ENCODE data around the gene UBE2S. TPM values are rescaled to one million over a fixed set of nuclear protein-coding genes. Genes with fewer than 3 reads are reported as not detected.

The UBE2S gene
- total RNA-seq, 1 experiment from 2014 or later: 587 TPM

GRCh38 chr19:55355213-55355821, 52.3 kb downstream of the UBE2S start:
- POLR2A ChIA-PET (ENCODE audit: low non-redundant PET): no interaction called here

DNA sequence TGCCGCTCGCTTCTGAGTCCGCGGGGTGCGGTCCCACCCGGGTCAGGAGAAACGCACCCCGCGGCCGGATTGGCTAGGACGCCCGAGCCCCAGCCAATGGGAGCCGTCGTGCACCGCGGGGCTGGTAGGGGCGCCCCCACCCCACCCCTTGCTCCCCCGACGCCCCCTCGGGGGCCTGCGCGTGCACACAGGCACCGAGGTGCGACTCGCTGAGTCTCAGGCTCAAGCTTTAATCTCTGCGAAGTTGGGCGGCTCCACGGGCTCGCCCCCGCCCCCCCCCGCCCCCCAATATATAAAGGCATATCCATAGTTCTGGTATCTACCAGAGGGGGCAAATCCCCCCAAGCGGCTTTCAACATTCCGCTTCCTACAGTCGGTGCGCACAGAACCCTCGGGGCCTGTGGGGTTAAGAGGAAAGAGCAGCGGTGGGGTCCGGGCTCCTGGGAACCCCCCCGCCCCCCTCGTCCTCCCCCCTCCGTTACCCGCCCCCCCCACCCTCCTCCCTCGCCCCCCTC, 52.8 kb downstream of the UBE2S start, which contains the start of gene COX6B2:
Gene COX6B2, minus strand, starts transcription at position 22 of the 515 bp plus-strand sequence. CDS start 198 bp downstream, outside the sequence.
- DNase-seq (ENCODE audit: low spot score): no peak
- intact Hi-C loops (cut with micrococcal nuclease; ENCODE audit: unreplicated experiment): no loop called here
- BruUV-seq (replicated peaks): no TSS peak
- Histone ChIP-seq H3K9me3 (ENCODE audit: low read depth, low read length, poor library complexity, severe bottlenecking) (no peaks in the 10 kb centered on the region), H3K27me3 (replicated peaks; ENCODE audit: insufficient read depth, low read depth, low read length, poor library complexity) (peaks cover 32% of the 10 kb centered on the region), H3K36me3 (ENCODE audit: insufficient read depth, low read length, poor library complexity, severe bottlenecking) (no peaks in the 10 kb centered on the region), H3K4me3 (ENCODE audit: low read depth, low read length, poor library complexity, severe bottlenecking) (peak within 1 kb of the TSS; percentile 56), H3K4me1 (ENCODE audit: insufficient read depth, low read length, poor library complexity, severe bottlenecking) (peaks cover 6% of the 10 kb centered on the region), H3K27ac (ENCODE audit: low read depth, low read length, poor library complexity, severe bottlenecking) (no peak within 1 kb of the TSS)
- POLR2A ChIA-PET (ENCODE audit: low non-redundant PET): no interaction called here
- no peak for TF ChIP-seq EZH2 (IDR thresholded peaks at IDR 0.05; ENCODE audit: borderline replicate concordance, low read depth, low read length, poor library complexity, severe bottlenecking)
- TF ChIP-seq, protein P1, sequence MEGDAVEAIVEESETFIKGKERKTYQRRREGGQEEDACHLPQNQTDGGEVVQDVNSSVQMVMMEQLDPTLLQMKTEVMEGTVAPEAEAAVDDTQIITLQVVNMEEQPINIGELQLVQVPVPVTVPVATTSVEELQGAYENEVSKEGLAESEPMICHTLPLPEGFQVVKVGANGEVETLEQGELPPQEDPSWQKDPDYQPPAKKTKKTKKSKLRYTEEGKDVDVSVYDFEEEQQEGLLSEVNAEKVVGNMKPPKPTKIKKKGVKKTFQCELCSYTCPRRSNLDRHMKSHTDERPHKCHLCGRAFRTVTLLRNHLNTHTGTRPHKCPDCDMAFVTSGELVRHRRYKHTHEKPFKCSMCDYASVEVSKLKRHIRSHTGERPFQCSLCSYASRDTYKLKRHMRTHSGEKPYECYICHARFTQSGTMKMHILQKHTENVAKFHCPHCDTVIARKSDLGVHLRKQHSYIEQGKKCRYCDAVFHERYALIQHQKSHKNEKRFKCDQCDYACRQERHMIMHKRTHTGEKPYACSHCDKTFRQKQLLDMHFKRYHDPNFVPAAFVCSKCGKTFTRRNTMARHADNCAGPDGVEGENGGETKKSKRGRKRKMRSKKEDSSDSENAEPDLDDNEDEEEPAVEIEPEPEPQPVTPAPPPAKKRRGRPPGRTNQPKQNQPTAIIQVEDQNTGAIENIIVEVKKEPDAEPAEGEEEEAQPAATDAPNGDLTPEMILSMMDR (conservative IDR thresholded peaks at IDR 0.05; ENCODE audit: low read depth, low read length): no peak
- CTCF ChIA-PET: interaction anchor here (0.6 kb wide), 1 partner anchor 198 kb away, joined by 11 read pairs; no protein-coding TSS in a partner anchor

More at GRCh38 chr19:55355213-55355821, 52.3 kb downstream of the UBE2S start:
- intact Hi-C loops (cut with micrococcal nuclease; ENCODE audit: unreplicated experiment): no loop called here
- H3K36me3 ChIP-seq (ENCODE audit: insufficient read depth, low read length, poor library complexity, severe bottlenecking): no peaks in the 10 kb centered on the region
- BruUV-seq (replicated peaks): no TSS peak
- TF ChIP-seq, protein P1 (conservative IDR thresholded peaks at IDR 0.05; ENCODE audit: low read depth, low read length): no peak
- TF ChIP-seq EZH2 (IDR thresholded peaks at IDR 0.05; ENCODE audit: borderline replicate concordance, low read depth, low read length, poor library complexity, severe bottlenecking): no peak
- CTCF ChIA-PET: no interaction called here
- peaks cover 32% of the 10 kb centered on the region for H3K27me3 ChIP-seq (replicated peaks; ENCODE audit: insufficient read depth, low read depth, low read length, poor library complexity)
- H3K4me1 ChIP-seq (ENCODE audit: insufficient read depth, low read length, poor library complexity, severe bottlenecking): peaks cover 6% of the 10 kb centered on the region
- H3K9me3 ChIP-seq (ENCODE audit: low read depth, low read length, poor library complexity, severe bottlenecking): no peaks in the 10 kb centered on the region
- no peak overlapping the region for H3K27ac ChIP-seq (ENCODE audit: low read depth, low read length, poor library complexity, severe bottlenecking)
- no peak overlapping the region for H3K4me3 ChIP-seq (ENCODE audit: low read depth, low read length, poor library complexity, severe bottlenecking)
- DNase-seq (ENCODE audit: low spot score): no peak

- no peaks in the 10 kb centered on the region for H3K9me3 ChIP-seq (ENCODE audit: low read depth, low read length, poor library complexity, severe bottlenecking)
- ChIA-PET CTCF (interaction anchor here (0.6 kb wide), 1 partner anchor 197 kb away, joined by 11 read pairs; no protein-coding TSS in a partner anchor), POLR2A (ENCODE audit: low non-redundant PET) (interaction anchor here (0.7 kb wide), 1 partner anchor 15 kb away, joined by 3 read pairs; no protein-coding TSS in a partner anchor)
- peaks cover 32% of the 10 kb centered on the region for H3K27me3 ChIP-seq (replicated peaks; ENCODE audit: insufficient read depth, low read depth, low read length, poor library complexity)
- peak; percentile 73 for DNase-seq (ENCODE audit: low spot score)
- no peaks in the 10 kb centered on the region for H3K36me3 ChIP-seq (ENCODE audit: insufficient read depth, low read length, poor library complexity, severe bottlenecking)
- no peak overlapping the region for H3K27ac ChIP-seq (ENCODE audit: low read depth, low read length, poor library complexity, severe bottlenecking)
- no peak for TF ChIP-seq EZH2 (IDR thresholded peaks at IDR 0.05; ENCODE audit: borderline replicate concordance, low read depth, low read length, poor library complexity, severe bottlenecking)
- TF ChIP-seq, protein P1 (conservative IDR thresholded peaks at IDR 0.05; ENCODE audit: low read depth, low read length): no peak
- peak overlapping the region; percentile 56 for H3K4me3 ChIP-seq (ENCODE audit: low read depth, low read length, poor library complexity, severe bottlenecking)
- intact Hi-C loops (cut with micrococcal nuclease; ENCODE audit: unreplicated experiment): no loop called here
- no TSS peak for BruUV-seq (replicated peaks)
- peaks cover 6% of the 10 kb centered on the region for H3K4me1 ChIP-seq (ENCODE audit: insufficient read depth, low read length, poor library complexity, severe bottlenecking)
These were observed 53.5 kb downstream of the UBE2S start for GRCh38 chr19:55353803-55354697.

Data from A673 (cell line).